A549 (cell line): Measurements from ENCODE around the gene LETM1. TPM values are rescaled to one million over a fixed set of nuclear protein-coding genes. Genes with fewer than 3 reads are reported as not detected.

ENCODE experiments used
- ATAC-seq, 2 experiments: fragments of 200-7000 bp in 1 of 2; fragments of >200 bp in 1 of 2; cut with Nextera tagmentation in 1 of 2; cut with Tn5 transposase in 1 of 2; 3 replicates each; pipeline versions ENCODE4 v1.8.0 to v1.9.1; 2018 to 2020; ENCODE audit warnings: mild to moderate bottlenecking in 1 of 2, moderate library complexity in 1 of 2
- CTCF ChIA-PET: fragments of 300-600 bp; sonication (Branson Sonifier 250); formaldehyde crosslinking; extraction: SDS; loops from one replicate; lab custom pipeline; 2021; ENCODE audit warnings: antibody characterized with exemption, inconsistent platforms; lab: Yijun Ruan, JAX
- POLR2A ChIA-PET: fragments of 350-600 bp; formaldehyde crosslinking; extraction: SDS; loops from one replicate; lab custom pipeline; 2021; ENCODE audit warnings: antibody characterized with exemption, inconsistent platforms; lab: Yijun Ruan, JAX
- DNase-seq, 2 experiments: peaks; one replicate each; pipeline versions ENCODE4 v3.0.0 to v3.0.0-alpha.2; 2011 to 2016; ENCODE audit warnings: low read depth in 1 of 2, low spot score in 1 of 2
- FAIRE-seq: peaks from 2 replicates; lab custom pipeline; 2011; peaks lifted over from hg19 to GRCh38; lab: Jason Lieb, UNC
- H3K27ac ChIP-seq, 2 experiments: fragments of >200 bp; sonication (Bioruptor Twin); formaldehyde crosslinking; 3 replicates each; pipeline ENCODE4 v1.5.1; 2016 to 2017
- H3K4me1 ChIP-seq: fragments of >200 bp; sonication (Bioruptor Twin); formaldehyde crosslinking; 3 replicates; pipeline ENCODE4 v1.6.1; 2016
- H3K4me2 ChIP-seq: fragments of >200 bp; sonication (Bioruptor Twin); formaldehyde crosslinking; 3 replicates; pipeline ENCODE4 v1.6.1; 2016
- H3K4me3 ChIP-seq: fragments of >200 bp; sonication (Bioruptor Twin); formaldehyde crosslinking; 3 replicates; pipeline ENCODE4 v1.5.1; 2016
- H3K9me3 ChIP-seq: fragments of >200 bp; sonication (Bioruptor Twin); formaldehyde crosslinking; 3 replicates; pipeline ENCODE4 v1.6.1; 2016
- CEBPB ChIP-seq, 2 experiments: fragments of >200 bp in 1 of 2; sonication (Bioruptor Twin) in 1 of 2; formaldehyde crosslinking in 1 of 2; IDR thresholded peaks; 2 replicates each; pipeline ENCODE4 v1.6.1; 2012 to 2016
- EHF ChIP-seq: fragments of 250-450 bp; sonication (Bioruptor Pico); IDR thresholded peaks from 2 replicates; pipeline ENCODE4 v1.5.0; 2020; ENCODE audit warnings: mild to moderate bottlenecking
- FOSB ChIP-seq: fragments of 250-450 bp; sonication (Bioruptor Pico); IDR thresholded peaks from 2 replicates; pipeline ENCODE4 v1.5.0; 2020; ENCODE audit warnings: mild to moderate bottlenecking, moderate library complexity
- FOSL2 ChIP-seq, 2 experiments: fragments of 450-650 bp in 1 of 2; fragments of >200 bp in 1 of 2; sonication (Bioruptor Twin) in 1 of 2; formaldehyde crosslinking; IDR thresholded peaks; 2 replicates each; pipeline versions ENCODE4 v1.5.0 to v1.6.1; 2016 to 2020; ENCODE audit warnings: mild to moderate bottlenecking in 1 of 2, moderate library complexity in 1 of 2
- FOXS1 ChIP-seq: fragments of 250-450 bp; sonication (Bioruptor Pico); IDR thresholded peaks from 2 replicates; pipeline ENCODE4 v1.5.0; 2020; ENCODE audit warnings: mild to moderate bottlenecking, moderate library complexity
- GATA3 ChIP-seq: IDR thresholded peaks from 2 replicates; pipeline ENCODE4 v1.6.1; 2012; ENCODE audit warnings: borderline replicate concordance
- HOXB5 ChIP-seq: fragments of 250-450 bp; sonication (Bioruptor Pico); IDR thresholded peaks from 2 replicates; pipeline ENCODE4 v1.5.0; 2020; ENCODE audit warnings: mild to moderate bottlenecking, moderate library complexity
- KDM5A ChIP-seq: fragments of 200-600 bp; sonication (generic); IDR thresholded peaks from 2 replicates; pipeline ENCODE4 v1.6.1; 2016; ENCODE audit warnings: antibody characterized with exemption, mild to moderate bottlenecking
- MAZ ChIP-seq: fragments of 150-350 bp; IDR thresholded peaks from 2 replicates; pipeline ENCODE4 v1.6.1; 2014; ENCODE audit warnings: antibody characterized with exemption, low read depth, low read length, borderline replicate concordance
- POLR2AphosphoS2 ChIP-seq: conservative IDR thresholded peaks from 2 replicates; pipeline ENCODE4 v1.6.1; 2012; ENCODE audit warnings: low read length, improper control_type of control experiment, inconsistent platforms
- RARB ChIP-seq: fragments of 250-450 bp; sonication (Bioruptor Pico); IDR thresholded peaks from 2 replicates; pipeline ENCODE4 v1.8.0; 2021; ENCODE audit warnings: mild to moderate bottlenecking, moderate library complexity
- RCOR1 ChIP-seq: fragments of 150-350 bp; IDR thresholded peaks from 2 replicates; pipeline ENCODE4 v1.6.1; 2014; ENCODE audit warnings: antibody characterized with exemption, low read length, low read depth
- SMC3 ChIP-seq: fragments of >200 bp; sonication (Bioruptor Twin); formaldehyde crosslinking; IDR thresholded peaks from 3 replicates; pipeline ENCODE4 v1.6.1; 2018; ENCODE audit warnings: inconsistent platforms
- SREBF2 ChIP-seq: fragments of 450-650 bp; IDR thresholded peaks from 2 replicates; pipeline ENCODE4 v1.6.1; 2014; ENCODE audit warnings: mild to moderate bottlenecking, moderate library complexity
- ZFP36 ChIP-seq: fragments of 450-650 bp; IDR thresholded peaks from 2 replicates; pipeline ENCODE4 v1.6.1; 2014; ENCODE audit warnings: borderline replicate concordance; ENCODE audit not compliant: partially characterized antibody
- WGBS: methylation state at CpG from one replicate; pipeline ENCODE4 v1.1.6; 2017; ENCODE audit errors: missing lambda C conversion rate; 5-methylcytosine and 5-hydroxymethylcytosine counted together
- polyA plus RNA-seq, 4 experiments: library from polyadenylated mRNA; depleted of rRNA in 3 of 4; stranded (reverse); fragments of >200 nt; fragmentation: RNase III in 1 of 4; extraction: RNeasy Plus Mini Kit Qiagen cat#74134 plus additional on column Dnase treatment in 1 of 4; gene quantifications; 2 replicates in 3 of 4; 3 replicates in 1 of 4; pipeline ENCODE4 v1.2.3, GENCODE V29; 2011 to 2017
- TF ChIP-seq, protein P1 (sequence below): fragments of 450-650 bp; IDR thresholded peaks from 2 replicates; pipeline ENCODE4 v1.6.1; 2014; ENCODE audit warnings: antibody characterized with exemption
- TF ChIP-seq, protein P2 (sequence below): fragments of >200 bp; sonication (Bioruptor Twin); formaldehyde crosslinking; IDR thresholded peaks from 2 replicates; pipeline ENCODE4 v1.6.1; 2016
- TF ChIP-seq, protein P3 (sequence below): fragments of >200 bp; sonication (Bioruptor Twin); formaldehyde crosslinking; IDR thresholded peaks from 3 replicates; pipeline ENCODE4 v1.5.1; 2016
- TF ChIP-seq, protein P4 (sequence below): fragments of 250-450 bp; sonication (Bioruptor Pico); IDR thresholded peaks from 2 replicates; pipeline ENCODE4 v1.5.0; 2020; ENCODE audit warnings: low read depth, mild to moderate bottlenecking, moderate library complexity

LETM1 gene
- polyA plus RNA-seq, 2 of the 4 experiments (the other 2 are of a cell fraction): 18.6 to 29.6 TPM

GRCh38 chr4:1770245-1770644, 85.7 kb downstream of the LETM1 start:
- DNase-seq (no peak), ATAC-seq (no peak), FAIRE-seq (no peak)
- H3K4me3 ChIP-seq: no peak overlapping the region
- 89% methylated on average over 9 of the region's 33 CpGs for WGBS
- peak overlapping the region in 1 of 2 experiments; percentile 59; a peak in 2 of 6 replicates for H3K27ac ChIP-seq
- H3K4me2 ChIP-seq: no peak overlapping the region
- peaks cover 25% of the 10 kb centered on the region for H3K4me1 ChIP-seq
- POLR2A ChIA-PET: no interaction called here
- CTCF ChIA-PET: interaction anchor here (0.6 to 2.7 kb wide), 2 partner anchors 22 to 38 kb away, joined by 3 to 7 read pairs; no protein-coding TSS in a partner anchor
- no peaks in the 10 kb centered on the region for H3K9me3 ChIP-seq
- TF ChIP-seq KDM5A (no peak), SMC3 (no peak), EHF (CRISPR knock-in tag) (no peak), FOXS1 (CRISPR knock-in tag) (no peak)
- TF ChIP-seq, protein P1, sequence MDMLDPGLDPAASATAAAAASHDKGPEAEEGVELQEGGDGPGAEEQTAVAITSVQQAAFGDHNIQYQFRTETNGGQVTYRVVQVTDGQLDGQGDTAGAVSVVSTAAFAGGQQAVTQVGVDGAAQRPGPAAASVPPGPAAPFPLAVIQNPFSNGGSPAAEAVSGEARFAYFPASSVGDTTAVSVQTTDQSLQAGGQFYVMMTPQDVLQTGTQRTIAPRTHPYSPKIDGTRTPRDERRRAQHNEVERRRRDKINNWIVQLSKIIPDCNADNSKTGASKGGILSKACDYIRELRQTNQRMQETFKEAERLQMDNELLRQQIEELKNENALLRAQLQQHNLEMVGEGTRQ: no peak
- TF ChIP-seq, all 56 proteins: peak for 0

DNA sequence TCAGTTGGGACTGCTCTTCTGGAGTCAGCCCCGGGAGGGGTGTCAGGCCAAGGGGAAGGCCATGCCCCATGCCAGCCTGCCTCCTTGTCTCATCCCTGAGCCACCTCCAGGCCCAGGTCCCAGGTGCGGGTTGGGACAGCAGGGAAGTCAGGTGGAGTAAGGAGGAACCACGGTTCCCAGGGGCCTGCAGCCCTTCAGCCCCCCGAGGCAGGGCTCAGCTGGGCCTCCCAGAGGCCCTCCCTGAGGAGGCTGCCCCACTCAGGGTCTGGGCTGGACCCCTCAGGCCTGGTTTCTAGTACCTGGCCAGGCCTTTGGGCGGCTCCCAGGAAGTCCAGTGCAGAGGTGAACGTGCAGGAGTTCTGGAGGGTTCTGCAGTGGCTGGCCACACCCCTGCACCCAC, 86.3 kb downstream of the LETM1 start:
- TF ChIP-seq, protein P2, sequence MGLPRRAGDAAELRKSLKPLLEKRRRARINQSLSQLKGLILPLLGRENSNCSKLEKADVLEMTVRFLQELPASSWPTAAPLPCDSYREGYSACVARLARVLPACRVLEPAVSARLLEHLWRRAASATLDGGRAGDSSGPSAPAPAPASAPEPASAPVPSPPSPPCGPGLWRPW: no peak
- TF ChIP-seq, protein P3, sequence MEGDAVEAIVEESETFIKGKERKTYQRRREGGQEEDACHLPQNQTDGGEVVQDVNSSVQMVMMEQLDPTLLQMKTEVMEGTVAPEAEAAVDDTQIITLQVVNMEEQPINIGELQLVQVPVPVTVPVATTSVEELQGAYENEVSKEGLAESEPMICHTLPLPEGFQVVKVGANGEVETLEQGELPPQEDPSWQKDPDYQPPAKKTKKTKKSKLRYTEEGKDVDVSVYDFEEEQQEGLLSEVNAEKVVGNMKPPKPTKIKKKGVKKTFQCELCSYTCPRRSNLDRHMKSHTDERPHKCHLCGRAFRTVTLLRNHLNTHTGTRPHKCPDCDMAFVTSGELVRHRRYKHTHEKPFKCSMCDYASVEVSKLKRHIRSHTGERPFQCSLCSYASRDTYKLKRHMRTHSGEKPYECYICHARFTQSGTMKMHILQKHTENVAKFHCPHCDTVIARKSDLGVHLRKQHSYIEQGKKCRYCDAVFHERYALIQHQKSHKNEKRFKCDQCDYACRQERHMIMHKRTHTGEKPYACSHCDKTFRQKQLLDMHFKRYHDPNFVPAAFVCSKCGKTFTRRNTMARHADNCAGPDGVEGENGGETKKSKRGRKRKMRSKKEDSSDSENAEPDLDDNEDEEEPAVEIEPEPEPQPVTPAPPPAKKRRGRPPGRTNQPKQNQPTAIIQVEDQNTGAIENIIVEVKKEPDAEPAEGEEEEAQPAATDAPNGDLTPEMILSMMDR: no peak
- TF ChIP-seq CEBPB (IDR thresholded peaks at IDR 0.05) (no peak), SREBF2 (no peak), FOSL2 (IDR thresholded peaks at IDR 0.05) (no peak), FOSL2 (CRISPR knock-in tag; IDR thresholded peaks at IDR 0.05) (no peak), FOSB (CRISPR knock-in tag) (no peak), ZFP36 (no peak), HOXB5 (CRISPR knock-in tag) (no peak), MAZ (no peak), GATA3 (no peak), RCOR1 (no peak), POLR2AphosphoS2 (no peak), RARB (CRISPR knock-in tag) (no peak)
- TF ChIP-seq, protein P4, sequence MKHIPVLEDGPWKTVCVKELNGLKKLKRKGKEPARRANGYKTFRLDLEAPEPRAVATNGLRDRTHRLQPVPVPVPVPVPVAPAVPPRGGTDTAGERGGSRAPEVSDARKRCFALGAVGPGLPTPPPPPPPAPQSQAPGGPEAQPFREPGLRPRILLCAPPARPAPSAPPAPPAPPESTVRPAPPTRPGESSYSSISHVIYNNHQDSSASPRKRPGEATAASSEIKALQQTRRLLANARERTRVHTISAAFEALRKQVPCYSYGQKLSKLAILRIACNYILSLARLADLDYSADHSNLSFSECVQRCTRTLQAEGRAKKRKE (CRISPR knock-in tag): no peak
- TF ChIP-seq, protein P1: no peak
- Histone ChIP-seq H3K4me3 (no peak overlapping the region), H3K27ac (peak overlapping the region in 1 of 2 experiments; percentile 100; a peak in 2 of 6 replicates), H3K4me1 (peaks cover 30% of the 10 kb centered on the region), H3K4me2 (no peak overlapping the region), H3K9me3 (no peaks in the 10 kb centered on the region)
- CTCF ChIA-PET: no interaction called here
- 100% methylated on average over 1 of the region's 6 CpGs for WGBS
- POLR2A ChIA-PET: no interaction called here
- FAIRE-seq (no peak), DNase-seq (no peak), ATAC-seq (no peak)
